SK-N-SH treated with all-trans-retinoic acid at 6 μM for 48 hours (cell line): ENCODE data around the gene AHCY.

Source experiments
- ARNTL ChIP-seq: fragments of 450-650 bp; formaldehyde crosslinking; IDR thresholded peaks from 2 replicates; pipeline ENCODE4 v1.5.0; 2020; ENCODE audit warnings: low read depth, mild to moderate bottlenecking, moderate library complexity, borderline replicate concordance
- CREB5 ChIP-seq: fragments of 250-450 bp; sonication (Bioruptor Pico); IDR thresholded peaks from 2 replicates; pipeline ENCODE4 v1.5.1; 2020; ENCODE audit warnings: low read depth, mild to moderate bottlenecking, moderate library complexity
- CSDC2 ChIP-seq: fragments of 250-450 bp; sonication (Bioruptor Pico); IDR thresholded peaks from 2 replicates; pipeline ENCODE4 v1.5.0; 2020; ENCODE audit warnings: mild to moderate bottlenecking, moderate library complexity
- GLIS3 ChIP-seq: fragments of 250-450 bp; sonication (Bioruptor Pico); IDR thresholded peaks from 2 replicates; pipeline ENCODE4 v1.5.0; 2020; ENCODE audit warnings: mild to moderate bottlenecking, moderate library complexity
- ISL1 ChIP-seq: fragments of 250-450 bp; sonication (Bioruptor Pico); IDR thresholded peaks from 2 replicates; pipeline ENCODE4 v2.1.2; 2022; ENCODE audit warnings: mild to moderate bottlenecking, moderate library complexity
- PATZ1 ChIP-seq: fragments of 250-450 bp; sonication (Bioruptor Pico); IDR thresholded peaks from 2 replicates; pipeline ENCODE4 v1.8.0; 2020; ENCODE audit warnings: mild to moderate bottlenecking, moderate library complexity, borderline replicate concordance
- RARB ChIP-seq: fragments of 250-450 bp; sonication (Bioruptor Pico); IDR thresholded peaks from 2 replicates; pipeline ENCODE4 v1.8.0; 2021; ENCODE audit warnings: mild to moderate bottlenecking, moderate library complexity
- SNAI2 ChIP-seq: fragments of 250-450 bp; sonication (Bioruptor Pico); IDR thresholded peaks from 2 replicates; pipeline ENCODE4 v1.5.0; 2020; ENCODE audit warnings: mild to moderate bottlenecking, moderate library complexity
- TCF4 ChIP-seq: fragments of 250-450 bp; sonication (Bioruptor Pico); IDR thresholded peaks from 2 replicates; pipeline ENCODE4 v1.8.0; 2021; ENCODE audit warnings: mild to moderate bottlenecking, moderate library complexity, borderline replicate concordance
- TOX ChIP-seq: fragments of 250-450 bp; sonication (Bioruptor Pico); IDR thresholded peaks from 2 replicates; pipeline ENCODE4 v1.8.0; 2021; ENCODE audit warnings: mild to moderate bottlenecking, moderate library complexity, borderline replicate concordance
- ZFP3 ChIP-seq: fragments of 250-450 bp; sonication (Bioruptor Pico); IDR thresholded peaks from 2 replicates; pipeline ENCODE4 v1.5.0; 2020; ENCODE audit warnings: mild to moderate bottlenecking, moderate library complexity
- ZFP30 ChIP-seq: fragments of 450-650 bp; formaldehyde crosslinking; IDR thresholded peaks from 2 replicates; pipeline ENCODE4 v1.5.0; 2022; ENCODE audit warnings: mild to moderate bottlenecking, moderate library complexity
- ZNF70 ChIP-seq: fragments of 450-650 bp; formaldehyde crosslinking; IDR thresholded peaks from 2 replicates; pipeline ENCODE4 v1.5.0; 2020; ENCODE audit warnings: mild to moderate bottlenecking, moderate library complexity

GRCh38 chr20:34337982-34338726 lies 35.0 kb upstream of the AHCY start:
- TF ChIP-seq ZFP30 (CRISPR knock-in tag) (no peak), ISL1 (CRISPR knock-in tag) (no peak), ARNTL (CRISPR knock-in tag) (no peak), TOX (CRISPR knock-in tag) (no peak), CSDC2 (CRISPR knock-in tag) (no peak), RARB (CRISPR knock-in tag) (no peak), ZFP3 (no peak), PATZ1 (CRISPR knock-in tag) (no peak), SNAI2 (CRISPR knock-in tag) (no peak), GLIS3 (CRISPR knock-in tag) (no peak), CREB5 (CRISPR knock-in tag) (no peak), TCF4 (no peak), ZNF70 (no peak)
